Right renal cortex interstitium (tissue), 3 donors: ENCODE results near the gene SLC13A2. TPM values are rescaled to one million over a fixed set of nuclear protein-coding genes. Genes with fewer than 3 reads are reported as not detected.

ENCODE experiments used
- DNase-seq, 3 donors: peaks; one replicate each; pipeline ENCODE4 v3.0.0-alpha.2; 2013; ENCODE audit warnings: low read depth in 3 of 3, low spot score in 2 of 3
- polyA plus RNA-seq, 3 donors: library from polyadenylated mRNA; unstranded; fragments of 120-200 nt; gene quantifications; one replicate each; pipeline ENCODE4 v1.2.1, GENCODE V29; 2013; ENCODE audit not compliant: insufficient read length in 3 of 3

The SLC13A2 gene
- polyA plus RNA-seq, 3 donors, result 7.4 to 21.4 (median 15.6) TPM

DNA sequence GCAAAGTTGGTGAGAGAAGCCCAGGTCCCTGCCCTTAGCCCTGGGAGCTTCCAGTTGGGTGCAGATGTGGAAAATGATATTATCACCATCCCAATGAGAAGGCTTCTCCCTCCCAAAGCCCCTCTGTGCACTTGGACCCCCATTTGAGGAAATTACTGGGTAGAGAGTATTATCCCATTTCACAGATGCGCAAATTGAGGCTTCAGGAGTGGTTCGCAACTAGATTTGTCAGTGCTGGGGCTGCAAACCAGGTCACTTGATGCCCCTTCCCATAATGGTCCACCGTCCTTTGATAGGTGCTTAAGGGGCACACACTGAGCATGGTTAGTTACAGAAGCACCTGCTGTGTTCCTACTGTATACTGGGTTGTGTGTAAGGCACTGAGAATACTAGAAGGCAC lies 18.4 kb downstream of the SLC13A2 start:
- DNase-seq, result no peak

- no peak for DNase-seq
Measured at GRCh38 chr17:28492352-28493310, 19.2 kb downstream of the SLC13A2 start.

GRCh38 chr17:28493460-28493859 lies 20.0 kb downstream of the SLC13A2 start:
- no peak for DNase-seq

- DNase-seq, result peak in 2 of 3 donors; percentile 41
Measured at GRCh38 chr17:28494445-28495188, 21.2 kb downstream of the SLC13A2 start.

- DNase-seq, result no peak
Measured at GRCh38 chr17:28495635-28496034, 22.2 kb downstream of the SLC13A2 start.

- no peak for DNase-seq
Measured at GRCh38 chr17:28497931-28498330, 24.5 kb downstream of the SLC13A2 start.

DNA sequence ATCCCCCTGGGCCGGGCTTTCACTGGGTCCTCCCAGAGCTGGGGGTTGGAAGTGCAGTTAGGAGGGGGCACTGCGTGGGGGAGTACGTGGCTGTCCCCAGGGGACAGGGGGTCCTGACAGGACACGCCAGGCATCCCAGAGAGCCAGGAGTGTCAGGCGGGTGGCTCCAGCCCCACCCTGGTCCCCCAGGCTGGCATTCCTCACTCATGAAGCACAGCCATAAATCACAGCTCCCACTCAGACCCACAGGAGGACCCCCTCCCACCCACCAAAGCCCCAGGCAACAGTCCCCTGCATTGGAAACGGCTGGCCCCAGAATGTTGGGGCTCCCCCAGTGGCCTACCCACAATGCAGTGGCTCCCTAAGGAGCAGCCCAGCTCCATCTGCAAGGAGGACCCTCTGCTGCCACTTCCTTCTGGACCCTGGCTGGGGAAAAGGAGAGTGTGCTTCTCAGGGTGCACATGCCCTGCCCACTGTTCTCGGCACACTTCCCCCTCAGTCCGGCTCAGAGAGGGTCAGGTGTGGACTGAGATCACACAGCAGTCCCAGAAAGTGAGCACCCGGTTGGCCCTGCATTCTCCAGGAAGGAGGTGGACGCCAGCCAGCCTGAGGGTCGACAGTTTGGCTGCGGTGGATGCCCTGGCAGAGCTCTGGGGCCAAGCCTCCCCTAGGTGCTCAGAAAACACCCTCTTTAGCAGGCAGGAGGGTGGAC lies 25.4 kb downstream of the SLC13A2 start:
- no peak for DNase-seq

DNA sequence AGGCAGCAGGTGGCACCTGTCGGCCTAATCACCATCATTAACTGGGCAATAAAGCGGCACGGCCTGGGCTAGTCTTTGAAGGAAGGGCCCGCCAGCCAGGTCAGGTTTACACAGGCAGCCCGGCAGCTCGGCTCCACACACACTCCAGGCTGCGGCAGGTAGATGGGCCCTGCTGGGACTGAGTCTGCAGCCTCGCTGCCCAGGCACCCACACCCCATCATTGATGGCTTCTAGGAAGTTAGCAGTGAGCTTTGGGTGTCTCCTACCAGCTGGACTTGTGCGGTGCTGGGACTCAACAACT lies 25.9 kb downstream of the SLC13A2 start:
- DNase-seq, result no peak

GRCh38 chr17:28499684-28500357 lies 26.4 kb downstream of the SLC13A2 start:
- no peak for DNase-seq

GRCh38 chr17:28500712-28501379 lies 27.4 kb downstream of the SLC13A2 start:
- DNase-seq, result no peak

DNA sequence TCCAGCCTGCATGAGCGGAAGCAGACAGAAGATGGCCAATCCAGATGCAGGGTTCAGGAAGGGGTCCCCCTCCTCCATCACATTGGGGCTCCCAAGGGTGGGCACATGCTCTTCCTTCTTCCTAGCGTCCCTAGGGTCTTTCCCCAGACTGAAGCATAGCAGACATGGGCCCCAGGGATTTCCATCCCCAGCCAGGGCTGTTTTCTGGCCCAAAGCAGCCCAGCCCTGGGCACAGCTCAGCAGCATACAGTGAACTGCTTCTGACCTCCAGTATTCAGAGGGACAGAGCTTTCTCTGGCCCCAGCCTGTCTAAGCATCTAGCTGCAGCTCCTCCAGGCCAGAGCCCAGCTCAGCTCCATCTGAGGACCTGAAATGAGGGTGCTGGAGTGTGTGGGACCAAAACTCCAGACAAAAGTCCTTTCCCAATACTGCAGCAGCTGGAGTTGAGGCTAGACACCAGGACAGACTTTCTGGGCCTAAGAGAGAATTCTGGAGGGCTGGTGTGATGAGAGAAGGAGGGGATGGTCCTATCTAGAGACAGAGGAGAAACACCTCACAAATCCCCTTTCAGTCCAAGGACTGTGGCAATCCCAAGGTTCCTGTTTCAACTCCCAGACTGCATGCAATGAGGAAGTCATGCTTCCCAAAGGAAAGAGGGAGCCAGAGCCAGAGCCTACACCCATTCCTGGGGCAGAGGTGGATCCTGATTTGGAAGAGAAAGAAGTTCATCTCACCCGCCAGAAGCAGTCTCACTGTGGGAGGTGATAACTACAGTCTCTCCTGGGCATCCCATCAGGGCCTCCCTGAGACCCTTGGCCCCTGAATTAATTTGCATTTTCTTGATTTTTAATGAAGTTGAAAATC lies 28.2 kb downstream of the SLC13A2 start:
- no peak for DNase-seq

GRCh38 chr17:28503420-28503819 lies 30.0 kb downstream of the SLC13A2 start:
- no peak for DNase-seq

GRCh38 chr17:28505986-28506665 lies 32.7 kb downstream of the SLC13A2 start, which contains the start of gene FOXN1:
FOXN1 (plus strand) TSS chr17:28506348; CDS start chr17:28523970, 17,622 bp downstream.
- no peak for DNase-seq

DNA sequence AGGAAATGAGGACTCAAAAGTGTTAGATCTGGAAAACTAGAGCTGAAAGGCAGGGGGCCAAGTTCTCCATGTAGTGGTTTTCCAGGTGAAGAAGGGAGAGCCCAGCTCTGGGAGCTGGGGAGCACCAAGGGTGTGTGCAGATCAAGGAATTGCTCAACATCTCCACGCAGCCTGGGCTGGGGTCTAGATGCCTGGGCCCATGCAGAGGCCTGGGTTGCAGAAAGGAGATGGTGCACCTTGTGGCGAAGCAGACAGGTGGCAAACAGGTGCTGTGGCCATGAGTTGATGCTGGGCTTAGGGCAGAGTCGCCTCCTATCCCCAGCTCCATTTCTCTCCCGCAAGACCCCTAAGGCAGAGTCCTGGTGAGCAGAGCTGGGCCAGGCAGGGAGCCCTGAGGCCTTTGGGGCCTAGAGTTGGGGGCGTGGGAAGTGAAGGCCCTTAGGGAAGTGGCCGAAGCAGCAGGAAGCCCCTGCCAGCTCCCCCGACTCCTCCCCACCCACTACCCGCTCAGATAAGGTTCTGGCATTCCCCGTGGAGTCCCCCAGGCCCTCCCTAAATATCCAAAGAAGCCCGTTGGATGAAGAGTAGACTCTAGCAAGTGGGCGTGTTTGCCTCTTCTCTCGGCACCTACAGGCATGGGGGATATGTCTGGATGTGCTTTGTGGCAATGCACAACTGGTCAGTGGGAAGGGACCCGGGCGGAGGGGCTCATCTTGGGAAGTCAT lies 33.5 kb downstream of the SLC13A2 start:
- no peak for DNase-seq

GRCh38 chr17:28507567-28508203 lies 34.2 kb downstream of the SLC13A2 start:
- no peak for DNase-seq

DNA sequence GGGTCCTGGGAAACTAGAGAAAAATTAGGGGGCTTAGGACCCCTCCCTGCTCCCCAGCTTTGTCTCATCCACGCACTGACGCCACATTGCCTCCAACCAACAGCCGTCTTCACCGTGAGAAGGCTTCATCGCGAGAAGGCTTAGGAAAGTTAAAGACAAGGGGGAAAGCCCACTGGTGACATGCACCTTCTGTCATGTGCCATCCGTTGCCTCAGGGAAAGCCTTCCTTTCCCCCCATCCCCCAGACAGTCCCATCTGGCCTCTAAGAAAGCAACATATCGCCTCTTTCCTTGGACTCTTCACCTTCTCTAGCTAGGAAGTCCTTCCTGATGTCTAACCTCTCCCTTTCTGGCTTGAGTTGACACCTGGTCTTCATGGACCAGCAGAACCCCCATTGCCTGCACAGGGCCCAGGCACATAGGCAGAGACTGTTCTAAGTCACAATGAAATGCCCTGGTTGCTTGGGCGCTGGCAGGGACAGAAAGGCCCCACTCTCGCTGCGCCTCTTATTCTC lies 34.8 kb downstream of the SLC13A2 start:
- DNase-seq, result no peak

DNA sequence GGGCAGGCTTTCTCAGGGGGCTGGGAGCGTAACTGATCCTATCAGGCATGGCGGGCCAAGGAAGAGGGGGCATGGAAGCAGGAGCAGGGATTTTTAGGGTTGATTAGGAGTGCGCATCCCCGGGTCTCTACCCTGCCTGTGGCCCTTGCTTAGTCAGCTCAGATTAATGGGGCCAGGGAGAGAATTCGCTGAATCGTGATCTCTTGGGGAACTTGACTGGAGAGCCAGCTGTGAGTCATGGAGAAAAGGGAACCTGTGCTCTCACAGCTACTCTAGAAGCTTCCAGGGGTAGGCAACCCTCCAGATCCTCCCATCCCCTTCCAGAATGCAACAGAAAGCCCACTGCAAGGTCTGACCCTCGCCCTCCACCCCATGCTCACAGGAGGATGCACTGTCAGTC lies 36.3 kb downstream of the SLC13A2 start:
- DNase-seq, result no peak
